NOMO-1 treated with dmso at 0.1 percent for 144 hours (cell line): Measurements from ENCODE around the gene P4HB.

Experiments
- DNase-seq: peaks from one replicate; lab custom pipeline; 2025; ENCODE audit not compliant: unreplicated experiment; lab: John Stamatoyannopoulos, UW

P4HB gene

GRCh38 chr17:81812571-81813370, 47.6 kb downstream of the P4HB start:
- DNase-seq = no peak

- no peak for DNase-seq
Observed at GRCh38 chr17:81811705-81812570, 48.4 kb downstream of the P4HB start.

- DNase-seq = no peak
Observed at GRCh38 chr17:81810892-81811704, 49.2 kb downstream of the P4HB start.

- no peak for DNase-seq
Observed at GRCh38 chr17:81810476-81810875, 49.9 kb downstream of the P4HB start.

GRCh38 chr17:81809556-81809998, 50.8 kb downstream of the P4HB start:
- no peak for DNase-seq

GRCh38 chr17:81808778-81809555, 51.4 kb downstream of the P4HB start:
- DNase-seq = no peak

- DNase-seq = no peak
Observed at GRCh38 chr17:81807839-81808238, 52.5 kb downstream of the P4HB start.

GRCh38 chr17:81807210-81807719, 53.1 kb downstream of the P4HB start:
- no peak for DNase-seq

- no peak for DNase-seq
Observed at GRCh38 chr17:81806461-81807209, 53.7 kb downstream of the P4HB start.

- no peak for DNase-seq
Observed at GRCh38 chr17:81805707-81806460, 54.5 kb downstream of the P4HB start.

- no peak for DNase-seq
Observed at GRCh38 chr17:81804559-81805399, 55.6 kb downstream of the P4HB start.

- DNase-seq = no peak
Observed at GRCh38 chr17:81803728-81804558, 56.4 kb downstream of the P4HB start, which contains the start of gene GCGR. TSS of gene GCGR (plus strand) at chr17:81804150. CDS start at chr17:81809019, 4,869 bp downstream.

GRCh38 chr17:81802856-81803643, 57.3 kb downstream of the P4HB start:
- DNase-seq = no peak

GRCh38 chr17:81802048-81802758, 58.1 kb downstream of the P4HB start:
- no peak for DNase-seq

- DNase-seq = no peak
Observed at GRCh38 chr17:81801327-81801726, 59.0 kb downstream of the P4HB start.
